HCT116 (cell line): ENCODE measurements around the gene NANOS1. TPM values are rescaled to one million over a fixed set of nuclear protein-coding genes. Genes with fewer than 3 reads are reported as not detected.

Experiments used
- ATAC-seq: fragments of 200-7000 bp; cut with Tn5 transposase; 2 replicates; pipeline ENCODE4 v1.9.1; 2020; ENCODE audit warnings: mild to moderate bottlenecking, moderate library complexity
- BruUV-seq: library from RNA; stranded (reverse); fragments of 400-500 nt; replicated peaks from 2 replicates; lab custom pipeline; 2021; lab: Mats Ljungman, UMichigan
- CTCF ChIA-PET: fragments of 300-600 bp; sonication (Branson Sonifier 250); formaldehyde crosslinking; loops from one replicate; lab custom pipeline; 2021; ENCODE audit warnings: antibody characterized with exemption; lab: Charles Lee
- POLR2A ChIA-PET: fragments of 300-600, 350-600 bp; sonication (Branson Sonifier 250); formaldehyde crosslinking; loops from one replicate; lab custom pipeline; 2021; ENCODE audit warnings: antibody characterized with exemption; lab: Charles Lee
- RAD21 ChIA-PET, 2 experiments: fragments of 300-600 bp; sonication (Branson Sonifier 250); formaldehyde crosslinking; loops; one replicate each; lab custom pipeline; 2023; ENCODE audit warnings: low total read pairs in 2 of 2; ENCODE audit not compliant: uncharacterized antibody in 2 of 2, unreplicated experiment in 2 of 2, low non-redundant PET in 1 of 2; lab: Charles Lee
- DNase-seq: peaks from one replicate; pipeline ENCODE4 v3.0.0-alpha.2; 2010; ENCODE audit warnings: low read depth, low spot score
- H2AFZ ChIP-seq: fragments of 200-600 bp; shearing (Covaris generic), sonication (generic); 2 replicates; pipeline ENCODE4 v1.6.1; 2017; ENCODE audit warnings: low read depth, mixed run types, mixed read lengths, antibody characterized with exemption, low read length; ENCODE audit not compliant: poor library complexity, severe bottlenecking
- H3K27ac ChIP-seq: 2 replicates; pipeline ENCODE4 v1.5.1; 2012; ENCODE audit warnings: low read depth, low read length
- H3K27me3 ChIP-seq: fragments of 200-600 bp; sonication (generic); 2 replicates; pipeline ENCODE4 v1.6.1; 2016; ENCODE audit warnings: mixed run types, low read length, mixed read lengths; ENCODE audit not compliant: insufficient read depth
- H3K36me3 ChIP-seq, 2 experiments: fragments of 200-500 bp in 1 of 2; fragments of 200-600 bp in 1 of 2; sonication (Bioruptor generic) in 1 of 2; sonication (generic) in 1 of 2; 2 replicates each; pipeline versions ENCODE4 v1.5.1 to v1.6.1; 2014 to 2016; ENCODE audit warnings: low read length in 2 of 2, inconsistent platforms in 1 of 2, mixed read lengths in 1 of 2, mixed run types in 1 of 2; ENCODE audit not compliant: insufficient read depth in 2 of 2, control insufficient read depth in 1 of 2
- H3K4me1 ChIP-seq, 2 experiments: fragments of 200-600 bp in 1 of 2; sonication (generic) in 1 of 2; 2 replicates each; pipeline versions ENCODE4 v1.5.1 to v1.6.1; 2012 to 2017; ENCODE audit warnings: low read length in 2 of 2, inconsistent platforms in 1 of 2, mild to moderate bottlenecking in 1 of 2, mixed read lengths in 1 of 2, mixed run types in 1 of 2, moderate library complexity in 1 of 2; ENCODE audit not compliant: insufficient read depth in 2 of 2, control insufficient read depth in 1 of 2
- H3K4me2 ChIP-seq: fragments of 200-600 bp; sonication (generic); 2 replicates; pipeline ENCODE4 v1.6.1; 2017; ENCODE audit warnings: mixed run types, low read length, mixed read lengths
- H3K4me3 ChIP-seq, 2 experiments: fragments of 200-600 bp in 1 of 2; sonication (generic) in 1 of 2; replicated peaks in 1 of 2; 2 replicates each; pipeline ENCODE4 v1.5.1; 2011 to 2016; ENCODE audit warnings: low read length in 2 of 2, control low read depth in 1 of 2, low read depth in 1 of 2, mild to moderate bottlenecking in 1 of 2, mixed read lengths in 1 of 2, mixed run types in 1 of 2
- H3K79me2 ChIP-seq: fragments of 200-600 bp; sonication (generic); 2 replicates; pipeline ENCODE4 v1.6.1; 2017; ENCODE audit warnings: mild to moderate bottlenecking, mixed run types, low read length, moderate library complexity, mixed read lengths; ENCODE audit not compliant: insufficient read depth
- H3K9ac ChIP-seq: fragments of 200-600 bp; sonication (generic); 2 replicates; pipeline ENCODE4 v1.6.1; 2016; ENCODE audit warnings: low read length, mixed read lengths
- H3K9me2 ChIP-seq: fragments of 200-600 bp; sonication (generic), shearing (Covaris generic); 2 replicates; pipeline ENCODE4 v1.6.1; 2017; ENCODE audit warnings: mixed run types, mild to moderate bottlenecking, moderate library complexity; ENCODE audit not compliant: insufficient read depth
- H3K9me3 ChIP-seq, 2 experiments: fragments of 200-500 bp in 1 of 2; fragments of 200-600 bp in 1 of 2; sonication (Bioruptor generic) in 1 of 2; sonication (generic) in 1 of 2; 2 replicates each; pipeline ENCODE4 v1.6.1; 2014 to 2017; ENCODE audit warnings: low read length in 2 of 2, mixed read lengths in 2 of 2, inconsistent platforms in 1 of 2, low read depth in 1 of 2, mild to moderate bottlenecking in 1 of 2, mixed run types in 1 of 2, moderate library complexity in 1 of 2; ENCODE audit not compliant: control insufficient read depth in 1 of 2, insufficient read depth in 1 of 2
- H4K20me1 ChIP-seq: fragments of 200-600 bp; sonication (generic), shearing (Covaris generic); 2 replicates; pipeline ENCODE4 v1.6.1; 2017; ENCODE audit warnings: mixed run types, mild to moderate bottlenecking, moderate library complexity; ENCODE audit not compliant: insufficient read depth
- CBX3 ChIP-seq: IDR thresholded peaks from 2 replicates; pipeline ENCODE4 v1.6.1; 2012; ENCODE audit warnings: low read depth
- EGR1 ChIP-seq: IDR thresholded peaks from 2 replicates; pipeline ENCODE4 v1.6.1; 2012; ENCODE audit warnings: low read depth
- ELF1 ChIP-seq: IDR thresholded peaks from 2 replicates; pipeline ENCODE4 v1.6.1; 2012; ENCODE audit warnings: low read depth, borderline replicate concordance
- EZH2 ChIP-seq: fragments of 200-600 bp; sonication (generic); IDR thresholded peaks from 2 replicates; pipeline ENCODE4 v1.6.1; 2017; ENCODE audit warnings: antibody characterized with exemption, mixed run types
- EZH2phosphoT487 ChIP-seq: fragments of 200-600 bp; IDR thresholded peaks from 2 replicates; pipeline ENCODE4 v1.6.1; 2018; ENCODE audit warnings: antibody characterized with exemption, borderline replicate concordance
- FOSL1 ChIP-seq: IDR thresholded peaks from 2 replicates; pipeline ENCODE4 v1.6.1; 2012; ENCODE audit warnings: low read depth
- JUND ChIP-seq: IDR thresholded peaks from 2 replicates; pipeline ENCODE4 v1.6.1; 2012
- MAX ChIP-seq: IDR thresholded peaks from 2 replicates; pipeline ENCODE4 v1.6.1; 2012
- REST ChIP-seq: IDR thresholded peaks from 2 replicates; pipeline ENCODE4 v1.6.1; 2012; ENCODE audit warnings: low read depth
- SIN3A ChIP-seq: IDR thresholded peaks from 2 replicates; pipeline ENCODE4 v1.6.1; 2012; ENCODE audit warnings: low read depth
- SP1 ChIP-seq: IDR thresholded peaks from 2 replicates; pipeline ENCODE4 v1.6.1; 2012; ENCODE audit warnings: low read depth
- TCF7L2 ChIP-seq: IDR thresholded peaks from 2 replicates; pipeline ENCODE4 v1.7.0; 2011; ENCODE audit warnings: borderline replicate concordance, inconsistent platforms; ENCODE audit not compliant: insufficient read depth, insufficient read length; ENCODE audit errors: extremely low read depth
- ZBTB33 ChIP-seq: IDR thresholded peaks from 2 replicates; pipeline ENCODE4 v1.6.1; 2011; ENCODE audit warnings: mild to moderate bottlenecking, low read length, moderate library complexity; ENCODE audit not compliant: insufficient replicate concordance; ENCODE audit errors: extremely low read depth
- intact Hi-C: fragments of 100-400 bp; cut with micrococcal nuclease; formaldehyde crosslinking; loops from 2 replicates; pipeline ENCODE4 v1.10.0; 2022
- total RNA-seq: library from RNA; stranded (reverse); gene quantifications from one replicate; pipeline ENCODE4 v1.2.1, GENCODE V29; 2021; ENCODE audit not compliant: unreplicated experiment

Gene NANOS1
- total RNA-seq, 1 experiment from 2014 or later, result 1.5 TPM

GRCh38 chr10:118992496-118992895 lies 37.0 kb upstream of the NANOS1 start:
- Histone ChIP-seq H4K20me1 (no peaks in the 10 kb centered on the region), H3K9me2 (no peaks in the 10 kb centered on the region), H3K9ac (no peak overlapping the region), H3K4me1 (no peaks in the 10 kb centered on the region), H3K36me3 (no peaks in the 10 kb centered on the region), H3K4me3 (no peak overlapping the region), H3K27ac (no peak overlapping the region), H3K4me2 (no peak overlapping the region), H3K27me3 (no peaks in the 10 kb centered on the region), H3K9me3 (no peaks in the 10 kb centered on the region), H2AFZ (no peak overlapping the region), H3K79me2 (no peaks in the 10 kb centered on the region)
- no peak for ATAC-seq
- TF ChIP-seq SP1, result no peak
- intact Hi-C loops, result no loop called here
- ChIA-PET POLR2A (no interaction called here), RAD21 (no interaction called here), CTCF (no interaction called here)
- BruUV-seq, result no TSS peak
- DNase-seq, result no peak

- ChIA-PET RAD21 (no interaction called here), CTCF (no interaction called here), POLR2A (no interaction called here)
- H3K9me2 ChIP-seq, result no peaks in the 10 kb centered on the region
- H3K79me2 ChIP-seq, result no peaks in the 10 kb centered on the region
- no peaks in the 10 kb centered on the region for H3K9me3 ChIP-seq
- TF ChIP-seq MAX (no peak), EGR1 (no peak), TCF7L2 (no peak), FOSL1 (no peak), EZH2phosphoT487 (no peak), JUND (no peak), EZH2 (no peak), ELF1 (no peak), CBX3 (no peak), SIN3A (no peak), REST (no peak), ZBTB33 (no peak)
- DNase-seq (no peak), ATAC-seq (no peak)
- no TSS peak for BruUV-seq
- no peaks in the 10 kb centered on the region for H3K36me3 ChIP-seq
- H3K27ac ChIP-seq, result no peak overlapping the region
- intact Hi-C loops, result no loop called here
- H4K20me1 ChIP-seq, result no peaks in the 10 kb centered on the region
- no peak overlapping the region for H3K4me2 ChIP-seq
- H3K4me3 ChIP-seq, result no peak overlapping the region
- no peak overlapping the region for H3K9ac ChIP-seq
- no peaks in the 10 kb centered on the region for H3K4me1 ChIP-seq
- no peak overlapping the region for H2AFZ ChIP-seq
- no peaks in the 10 kb centered on the region for H3K27me3 ChIP-seq
Measured at GRCh38 chr10:118993214-118993613, 36.3 kb upstream of the NANOS1 start.
